Activated CD4-positive, alpha-beta T cell treated with anti-CD3 and anti-CD28 coated beads, Interleukin-2, amount 10 ng/mL, durations not matched to agents 7 days and 5 days (primary cell): Measurements from ENCODE around the gene TSC22D2. TPM values are rescaled to one million over a fixed set of nuclear protein-coding genes. Genes with fewer than 3 reads are reported as not detected.

Experiments
- total RNA-seq, 2 experiments: library from RNA; stranded (reverse); gene quantifications; one replicate each; pipeline ENCODE4 v1.2.3, GENCODE V29; 2021

The TSC22D2 gene
- total RNA-seq, 2 experiments from 2014 or later = 14.8 to 19.6 TPM

Other genes with a start within 250 kb of the TSC22D2 start
- gene SERP1, start 138.2 kb downstream of the TSC22D2 start, total RNA-seq = 10 to 100 TPM; 79.9 to 83.5 TPM
- gene EIF2A, start 138.5 kb downstream of the TSC22D2 start, total RNA-seq = 10 to 100 TPM; 68.3 to 91.2 TPM
- gene SELENOT, start 195.0 kb downstream of the TSC22D2 start, total RNA-seq = 100 to 1,000 TPM; 108 to 140 TPM